HG02884 (cell line): Measurements from ENCODE around the gene LPAR2.
A peak's percentile ranks its signal among the peaks of the same experiment; 100 is the strongest.
"Not testable (repeated sequence)": the region's sequence is repeated elsewhere in the genome, so short reads cannot be mapped to it uniquely, and the experiment has no call there.

Source experiments
- ATAC-seq: cut with Tn5 transposase; IDR thresholded peaks from one replicate; pipeline ENCODE4 v1.9.1; 2021; ENCODE audit warnings: mild to moderate bottlenecking, moderate library complexity; ENCODE audit not compliant: unreplicated experiment

Gene LPAR2

DNA sequence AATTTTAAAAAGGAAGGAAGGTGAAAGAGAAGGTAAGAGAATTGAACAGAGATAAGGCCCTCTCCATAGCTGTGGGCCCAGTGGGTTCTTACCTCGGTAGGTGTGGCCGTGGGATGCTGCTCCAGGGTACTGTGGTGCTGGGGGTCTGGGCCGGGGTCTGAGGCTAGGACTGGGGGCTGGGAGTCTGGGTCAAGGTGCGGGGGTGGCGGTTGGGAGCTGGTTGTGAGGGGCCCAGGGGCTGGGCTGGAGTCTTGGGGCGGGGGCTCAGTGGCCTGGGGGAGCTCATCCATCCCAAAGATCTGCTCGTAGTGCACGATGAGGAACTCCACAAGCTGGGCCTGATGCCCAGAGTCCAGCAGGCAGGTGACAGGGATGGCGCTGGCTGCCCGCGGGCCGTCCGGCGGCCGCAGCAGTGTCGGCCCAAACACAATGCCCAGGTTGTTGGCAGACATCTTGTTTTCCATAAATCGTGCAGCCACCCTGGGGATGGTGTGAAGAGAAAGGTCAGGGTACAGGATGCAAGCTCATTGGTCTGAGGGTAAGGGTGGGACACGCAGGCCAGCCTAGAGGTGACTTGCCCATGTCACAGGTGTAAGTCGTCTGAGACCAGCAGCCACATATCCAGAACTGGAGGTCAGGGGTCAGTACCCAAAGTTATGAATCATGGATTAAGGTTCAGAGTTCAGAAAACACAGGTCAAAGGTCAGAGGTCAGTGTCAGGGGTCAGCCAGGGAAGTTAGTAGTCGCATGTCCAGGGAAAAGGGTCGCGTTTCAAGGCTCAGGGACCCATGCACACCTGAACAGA is 5.9 kb upstream of the LPAR2 start:
- ATAC-seq = no peak

DNA sequence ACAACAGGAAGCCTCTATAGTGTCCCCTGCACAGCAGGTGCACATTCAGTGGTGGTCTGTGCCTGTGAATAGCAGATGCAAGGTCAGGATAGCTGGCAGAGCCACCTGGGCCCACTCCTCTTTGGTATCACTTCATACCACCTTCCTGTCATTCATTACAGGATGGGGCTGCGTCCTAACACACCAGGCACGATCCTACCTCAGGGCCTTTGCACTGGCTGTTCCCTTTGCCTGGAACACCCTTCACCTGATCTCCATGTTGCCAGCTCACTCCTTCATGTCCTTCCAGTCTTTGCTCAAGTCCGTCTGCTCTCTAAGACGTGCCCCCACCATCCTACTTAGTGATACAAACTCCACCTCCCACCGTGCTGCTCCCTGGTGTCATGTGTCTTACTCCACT is 4.6 kb upstream of the LPAR2 start:
- no peak for ATAC-seq

DNA sequence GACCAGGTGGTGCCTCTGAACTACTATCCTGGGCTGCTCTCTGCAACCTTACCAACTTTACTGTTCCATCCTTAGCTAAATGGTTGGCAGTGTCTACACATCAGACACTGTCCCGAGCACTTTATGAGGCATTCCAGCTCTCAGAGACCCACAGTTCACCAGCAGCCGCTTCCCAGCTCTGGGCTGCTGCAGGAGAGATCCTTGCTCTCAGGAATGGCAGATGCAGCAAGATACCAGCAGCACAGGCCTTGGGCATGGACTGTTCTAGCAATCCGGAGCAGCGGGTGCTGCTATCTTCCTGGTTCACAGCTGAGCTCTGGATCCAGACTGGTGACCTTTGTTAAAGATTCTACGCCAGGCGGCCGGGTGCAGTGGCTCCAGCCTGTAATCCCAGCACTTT is 3.3 kb upstream of the LPAR2 start:
- no peak for ATAC-seq

DNA sequence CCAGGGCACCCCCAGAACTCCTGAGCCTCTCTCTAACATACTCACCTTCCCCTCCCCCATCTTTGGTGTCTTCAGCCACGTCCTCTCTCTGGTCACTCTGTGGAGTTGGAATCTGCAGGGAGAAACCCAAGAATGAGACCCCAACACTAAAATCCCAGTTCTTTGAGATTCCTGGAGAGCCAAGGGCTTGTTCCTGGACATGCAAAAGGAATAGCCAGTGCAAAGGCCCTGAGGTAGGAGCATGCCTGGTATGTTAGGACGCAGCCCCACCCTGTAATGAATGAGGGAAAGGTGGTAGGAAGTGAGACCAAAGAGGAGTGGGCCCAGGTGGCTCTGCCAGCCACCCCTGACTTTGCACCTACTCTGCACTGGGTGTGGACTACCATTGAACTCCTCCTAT is 2.4 kb upstream of the LPAR2 start:
- ATAC-seq = no peak

DNA sequence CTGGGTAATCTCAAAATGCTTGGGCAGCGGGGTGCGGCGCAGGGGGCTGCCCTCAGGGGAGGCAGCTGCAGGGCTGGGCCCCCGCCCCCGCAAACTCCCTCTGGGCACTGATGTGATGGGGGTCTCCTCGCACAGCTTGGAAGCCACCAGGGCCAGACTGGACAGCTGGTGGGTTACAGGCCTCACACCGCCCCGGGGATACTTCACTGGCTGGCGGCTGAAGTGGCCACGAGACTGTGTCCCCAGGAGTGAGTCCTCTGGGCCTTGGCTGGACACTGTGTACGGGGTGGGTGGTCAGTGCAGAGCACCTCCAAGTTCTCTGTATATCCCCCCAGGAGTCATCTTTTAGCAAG is 2.0 kb upstream of the LPAR2 start:
- ATAC-seq = no peak

DNA sequence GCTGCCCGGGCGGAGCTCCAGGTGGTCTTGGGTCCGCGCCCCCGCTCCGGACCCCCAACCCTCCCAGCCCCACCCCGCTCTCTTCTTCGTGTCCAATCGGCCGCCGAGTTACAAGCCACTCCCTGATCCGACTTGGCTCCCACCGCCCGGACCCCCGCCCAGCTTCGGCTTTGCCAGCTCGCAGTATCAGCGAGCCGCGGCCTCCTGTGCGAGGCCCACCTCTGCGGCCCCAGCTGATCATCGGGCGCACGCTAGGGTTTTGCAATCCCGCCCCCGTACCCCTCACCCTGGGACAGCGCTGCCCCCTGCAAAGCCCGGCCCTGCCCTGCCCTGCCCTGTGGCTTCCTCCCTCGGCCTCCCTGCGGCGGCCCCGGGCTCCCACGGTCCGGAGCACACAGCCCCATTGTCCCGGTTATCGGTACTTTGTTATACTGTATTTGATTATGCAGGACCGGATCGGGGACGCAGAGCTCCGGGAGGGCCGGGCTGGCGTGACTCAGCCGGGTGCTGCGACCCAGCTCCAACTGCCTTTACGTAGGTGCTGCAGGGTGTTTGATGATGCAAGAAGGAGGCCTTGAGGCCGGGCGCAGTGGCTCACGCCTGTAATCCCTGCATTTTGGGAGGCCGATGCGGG is 598 bp upstream of the LPAR2 start:
- ATAC-seq = no peak

DNA sequence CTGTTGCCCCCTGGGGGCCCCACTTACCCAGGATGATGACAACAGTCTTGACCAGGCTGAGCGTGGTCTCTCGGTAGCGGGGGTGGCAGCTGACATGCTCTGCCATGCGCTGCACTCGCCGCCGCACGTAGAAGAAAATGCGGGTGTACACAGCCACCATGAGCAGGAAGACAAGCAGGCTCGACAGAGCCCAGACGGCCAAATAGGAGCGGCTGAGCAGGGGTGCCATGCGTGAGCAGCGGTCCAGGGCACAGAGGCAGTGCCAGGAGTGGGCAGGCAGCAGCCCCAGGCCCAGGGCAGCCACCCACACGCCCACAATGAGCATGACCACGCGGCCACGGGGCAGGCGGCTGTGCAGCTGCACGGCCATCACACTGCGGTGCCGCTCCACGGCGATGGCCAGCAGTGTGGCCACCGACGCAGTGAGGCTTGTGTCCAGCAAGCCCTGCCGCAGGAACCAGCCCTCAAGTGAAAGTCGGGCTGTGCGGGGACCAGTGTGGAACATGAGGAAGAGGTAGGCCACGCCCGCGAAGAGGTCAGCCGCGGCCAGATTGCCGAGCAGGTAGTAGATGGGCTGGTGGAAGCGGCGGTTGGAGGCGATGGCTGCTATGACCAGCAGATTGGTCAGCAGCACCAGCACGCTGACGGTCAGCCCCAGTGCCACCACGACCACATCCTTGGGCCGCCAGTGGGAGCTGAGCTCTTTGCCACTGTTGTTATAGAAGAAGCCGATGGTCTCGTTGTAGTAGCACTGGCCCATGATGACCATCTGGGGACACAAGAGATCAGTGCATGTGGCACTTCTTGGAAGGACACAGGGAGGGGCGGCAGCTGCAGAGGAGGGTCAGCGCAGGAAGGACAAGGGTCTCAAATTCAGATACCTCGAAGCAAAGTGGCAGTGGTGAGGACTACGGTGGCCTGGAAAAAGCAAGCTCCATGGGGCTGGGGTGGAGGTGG is 1.2 kb downstream of the LPAR2 start:
- ATAC-seq = no peak

DNA sequence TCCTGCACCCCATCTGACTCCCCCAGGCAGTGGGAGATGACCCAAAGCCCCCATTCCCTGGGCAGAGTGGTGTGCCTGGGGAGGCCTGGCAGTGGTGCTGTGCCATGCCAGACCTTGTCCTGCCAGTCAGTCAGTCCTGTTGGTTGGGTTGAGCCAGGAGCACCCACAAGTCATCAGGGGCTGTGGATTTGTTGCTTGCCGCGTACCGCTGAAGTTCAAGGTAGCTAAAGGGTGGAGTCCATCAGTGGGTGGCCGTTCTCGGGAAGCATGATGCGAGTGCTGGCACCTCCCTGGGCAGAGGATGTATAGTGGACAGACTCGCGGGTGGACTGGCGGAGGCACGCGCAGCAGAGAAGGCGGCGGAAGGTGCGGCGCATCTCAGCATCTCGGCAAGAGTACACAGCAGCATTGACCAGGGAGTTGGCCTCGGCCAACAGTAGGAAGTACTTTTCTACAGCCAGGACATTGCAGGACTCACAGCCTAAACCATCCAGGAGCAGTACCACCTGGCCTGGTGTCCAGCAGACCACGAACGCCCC is 3.9 kb downstream of the LPAR2 start:
- ATAC-seq = no peak

DNA sequence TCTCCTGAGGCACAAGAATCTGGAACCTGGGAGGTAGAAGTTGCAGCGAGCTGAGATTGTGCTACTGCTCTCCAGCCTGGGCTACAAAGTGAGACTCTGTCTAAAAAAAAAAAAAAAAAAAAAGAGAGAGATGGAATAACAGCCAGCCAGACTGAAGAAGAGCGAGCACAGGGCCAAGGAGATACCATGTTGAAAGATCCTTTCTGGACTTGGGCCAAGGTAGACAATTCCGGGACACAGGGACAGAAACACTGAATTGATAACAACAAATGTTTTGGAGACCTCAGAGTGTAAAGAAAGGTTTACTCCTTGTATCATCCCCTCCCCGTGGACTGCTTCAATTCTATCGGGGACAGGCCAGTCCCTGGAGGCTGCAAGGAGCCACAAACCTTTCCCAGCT is 4.6 kb downstream of the LPAR2 start:
- no peak for ATAC-seq

DNA sequence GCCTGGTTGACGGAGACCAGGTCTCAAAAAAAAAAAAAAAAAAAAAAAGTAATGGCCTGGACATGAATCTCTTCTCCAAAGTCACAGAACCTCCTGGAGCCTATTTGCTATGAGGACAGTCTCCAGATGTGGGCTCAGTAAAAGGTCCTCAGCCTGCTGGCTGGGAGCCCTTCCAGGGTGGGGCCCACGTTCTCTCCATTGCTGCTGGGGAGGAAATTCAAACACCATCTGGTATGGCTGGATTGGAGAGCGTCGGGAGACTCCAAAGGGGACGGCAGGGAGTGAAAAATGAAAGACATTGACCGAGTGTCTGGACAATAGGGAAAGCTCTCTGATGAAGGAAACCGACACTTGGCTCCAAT is 8.2 kb downstream of the LPAR2 start:
- no peak for ATAC-seq

DNA sequence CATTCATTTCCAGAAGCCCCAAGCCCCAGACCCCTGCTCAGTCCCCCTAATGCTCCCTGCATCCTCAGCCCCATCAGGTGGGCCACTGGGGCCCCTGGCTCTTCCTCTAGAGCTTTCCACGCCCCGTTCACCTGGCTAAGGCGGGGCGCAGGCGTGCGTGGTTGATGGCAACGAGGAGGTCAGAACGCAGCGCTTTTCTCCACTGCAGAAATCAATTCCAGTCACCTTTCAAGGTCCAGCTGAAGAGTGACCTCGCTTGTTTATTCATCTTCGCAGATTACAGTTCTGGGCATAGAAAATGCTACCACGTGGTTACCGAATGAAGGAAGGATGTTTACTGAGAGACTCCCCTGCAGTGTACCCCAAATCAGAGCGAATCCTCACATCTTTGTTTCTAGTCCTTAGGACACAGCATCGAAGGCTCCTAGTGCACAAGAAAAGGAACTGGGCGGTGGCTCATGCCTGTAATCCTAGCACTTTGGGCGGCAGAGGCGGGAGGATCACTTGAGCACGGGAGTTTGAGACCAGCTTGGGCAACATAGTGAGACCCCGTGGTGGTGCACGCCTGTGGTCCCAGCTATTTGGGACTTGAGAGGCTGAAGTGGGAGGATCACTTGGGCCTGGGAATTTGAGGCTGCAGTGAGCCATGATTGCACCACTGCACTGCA is 8.7 kb downstream of the LPAR2 start:
- ATAC-seq = no peak

DNA sequence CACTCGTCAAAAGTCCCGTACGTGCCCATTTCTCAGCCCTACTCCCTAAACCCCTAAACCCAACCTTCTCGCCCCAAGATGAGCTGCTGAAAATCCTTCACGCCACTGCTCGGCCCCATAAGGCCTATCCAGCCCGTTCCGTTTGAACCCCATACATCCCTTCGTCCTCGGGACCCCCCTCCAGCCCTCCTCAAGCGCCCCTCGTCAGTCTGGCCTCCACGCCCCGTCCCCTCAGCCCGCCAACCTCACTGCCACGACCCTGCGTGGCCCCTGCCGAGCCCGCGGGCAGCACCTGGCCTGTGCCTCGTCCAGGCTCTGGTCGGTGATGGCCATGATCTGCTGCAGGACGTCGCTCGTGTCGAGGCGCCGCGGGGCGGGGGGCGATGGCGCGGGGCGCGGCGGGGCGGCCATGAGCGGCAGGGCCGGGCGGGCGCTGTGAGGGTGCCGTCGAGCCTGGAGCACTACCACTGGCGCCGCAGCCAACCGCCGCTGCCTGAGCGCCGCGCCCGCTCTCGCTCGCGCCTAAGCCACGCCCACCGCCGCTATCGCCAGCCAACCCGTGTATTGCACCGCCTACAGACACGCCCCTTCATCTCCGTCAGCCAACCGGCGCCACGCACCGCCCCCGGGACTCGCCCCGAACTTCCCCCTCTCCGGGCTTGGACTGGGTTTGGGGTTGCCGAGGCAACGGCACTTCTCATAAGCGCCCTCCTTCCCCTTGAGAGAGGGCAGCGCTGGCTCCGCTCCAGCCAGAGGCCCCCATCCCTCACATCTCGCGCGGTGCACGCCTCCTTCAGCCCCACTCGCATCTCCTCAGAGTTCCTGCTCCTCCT is 9.6 kb downstream of the LPAR2 start, which contains the start of gene PBX4:
TSS of gene PBX4 (minus strand) at position 469 of the 833 bp plus-strand sequence. CDS start at position 411, 58 bp downstream.
- ATAC-seq = peak; percentile 96

DNA sequence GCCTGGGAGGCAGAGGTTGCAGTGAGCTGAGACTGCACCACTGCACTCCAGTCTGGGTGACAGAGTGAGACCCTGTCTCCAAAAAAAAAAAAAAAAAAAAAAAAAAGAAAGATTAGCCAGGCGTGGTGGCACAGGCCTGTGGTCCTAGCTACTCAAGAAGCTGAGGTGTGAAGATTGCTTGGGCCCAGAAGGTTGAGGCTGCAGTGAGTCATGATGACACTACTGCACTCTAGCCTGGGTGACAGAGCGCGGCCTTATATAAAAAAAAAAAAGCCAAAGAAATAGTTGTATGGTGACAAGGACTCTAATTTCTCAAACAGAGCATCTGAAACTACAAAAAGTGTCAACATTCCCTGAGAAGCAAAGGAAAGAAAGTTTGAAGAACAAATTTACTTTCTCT is 12.9 kb downstream of the LPAR2 start:
- no peak for ATAC-seq

DNA sequence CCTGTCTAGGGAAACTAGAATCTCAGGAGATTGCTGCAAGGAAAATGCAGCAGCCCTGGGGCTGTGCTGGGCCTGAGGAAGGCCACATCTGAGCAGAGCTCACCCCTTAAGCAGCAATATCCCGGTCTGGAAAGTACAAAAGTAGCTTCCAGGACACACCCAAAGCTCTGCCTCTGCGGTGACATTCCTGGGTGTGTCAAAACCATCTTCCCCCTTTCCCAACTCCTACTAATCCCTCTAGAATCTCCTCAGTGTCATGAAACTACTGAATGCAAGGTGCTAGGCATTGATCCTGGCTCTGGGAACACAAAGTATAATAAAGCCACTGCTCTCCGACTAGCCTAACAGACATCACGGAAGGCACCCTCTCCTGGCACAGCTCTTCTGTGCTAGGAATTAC is 14.5 kb downstream of the LPAR2 start:
- no peak for ATAC-seq

DNA sequence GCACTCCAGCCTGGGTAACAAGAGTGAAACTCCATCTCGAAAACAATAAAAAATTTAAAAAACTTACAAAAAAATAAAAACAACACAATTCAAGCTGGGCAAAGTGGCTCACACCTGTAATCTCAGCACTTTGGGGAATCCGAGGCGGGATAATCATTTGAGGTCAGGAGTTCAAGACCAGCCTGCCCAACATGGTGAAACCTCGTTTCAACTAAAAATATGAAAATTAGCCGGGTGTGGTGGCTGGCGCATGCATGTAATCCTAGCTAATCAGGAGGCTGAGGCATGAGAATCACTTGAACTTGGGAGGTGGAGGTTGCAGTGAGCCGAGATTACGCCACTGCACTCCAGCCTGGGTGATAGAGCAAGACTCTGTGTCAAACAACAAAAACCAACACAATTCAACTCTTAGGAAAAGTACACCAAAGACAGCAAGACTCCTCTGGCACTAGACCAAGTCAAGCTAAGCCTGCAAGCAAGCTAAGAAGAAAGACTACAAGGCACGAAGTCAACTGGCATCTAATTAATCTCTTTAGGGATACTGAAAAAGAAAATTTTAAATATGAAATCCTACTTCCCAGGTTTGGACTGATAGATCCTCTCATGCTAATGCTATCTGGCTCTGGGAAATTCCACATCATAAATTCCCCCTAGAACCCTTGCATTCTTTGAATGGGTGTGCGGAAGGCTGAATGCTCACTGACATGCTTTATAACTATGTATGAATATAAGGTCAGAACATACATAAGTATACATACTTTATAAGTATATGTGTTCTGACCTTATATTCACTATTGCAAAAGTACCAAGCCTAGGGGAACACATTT is 17.4 kb downstream of the LPAR2 start:
- no peak for ATAC-seq

DNA sequence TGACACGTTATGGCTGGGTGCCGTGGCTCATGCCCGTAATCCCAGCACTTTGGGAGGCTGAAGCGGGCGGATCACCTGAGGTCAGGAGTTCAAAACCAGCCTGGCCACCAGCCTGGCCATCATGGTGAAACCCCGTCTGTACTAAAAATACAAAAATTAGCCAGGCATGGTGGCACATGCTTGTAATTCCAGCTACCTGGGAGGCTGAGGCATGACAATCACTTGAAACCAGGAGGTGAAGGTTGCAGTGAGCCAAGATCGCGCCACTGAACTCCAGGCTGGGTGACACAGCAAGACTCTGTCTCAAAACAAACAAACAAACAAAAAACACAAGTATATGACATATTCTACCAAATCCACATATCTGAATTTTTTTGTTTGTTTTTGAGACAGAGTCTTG is 21.3 kb downstream of the LPAR2 start:
- ATAC-seq = not testable (repeated sequence)

DNA sequence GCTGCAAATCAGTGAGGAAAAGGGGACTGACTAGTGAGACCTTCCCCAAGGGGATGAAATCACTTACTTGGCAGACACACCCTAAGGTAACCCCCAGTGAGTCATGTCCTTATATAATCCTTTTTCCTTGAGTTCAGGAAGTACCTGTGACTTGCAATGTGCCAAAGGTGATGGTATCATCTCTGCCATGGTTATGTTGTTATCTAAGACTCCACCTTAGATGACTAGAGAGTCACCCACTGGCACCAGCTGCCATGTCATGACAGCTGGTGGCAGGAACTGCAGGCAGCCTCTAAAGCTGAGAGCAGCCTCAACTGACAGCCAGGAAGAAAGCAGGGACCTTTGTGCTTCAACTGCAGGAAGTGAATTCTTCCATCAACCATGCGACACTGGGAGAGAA is 22.0 kb downstream of the LPAR2 start:
- ATAC-seq = no peak

DNA sequence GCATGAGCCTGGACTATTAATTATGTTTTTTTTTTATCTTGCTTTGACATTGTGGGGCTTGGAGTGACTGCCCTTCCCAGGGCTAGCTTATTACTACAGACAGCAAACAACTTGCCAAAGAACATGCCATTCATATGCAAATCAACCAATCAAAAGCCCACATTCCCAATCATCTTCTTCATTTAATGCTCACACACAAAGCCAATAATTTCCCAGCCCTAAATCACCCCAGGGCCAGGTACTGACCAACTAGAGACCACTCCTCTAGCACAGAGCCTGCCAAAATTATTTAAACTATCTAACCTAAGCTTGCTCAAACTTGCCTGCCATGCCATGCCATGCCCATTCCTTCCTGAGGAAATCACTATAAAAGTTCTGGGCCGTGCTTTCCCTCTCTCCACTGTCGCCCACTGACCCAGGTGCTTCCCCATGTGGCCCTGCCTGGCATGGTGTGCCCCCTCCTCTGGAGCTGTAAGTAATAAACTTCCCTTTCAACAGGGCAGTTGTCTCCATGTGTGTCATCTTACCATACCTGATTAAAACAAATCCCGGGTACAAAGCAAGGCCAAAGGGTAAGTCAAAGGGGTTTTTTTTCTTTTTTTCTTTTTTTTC is 25.2 kb downstream of the LPAR2 start:
- ATAC-seq = no peak
